SK-N-DZ (cell line): ENCODE results near the gene ZCCHC24.

Experiments used
- DNase-seq: peaks from one replicate; pipeline ENCODE4 v3.0.0-alpha.2; 2015; ENCODE audit warnings: low spot score

ZCCHC24 gene

DNA sequence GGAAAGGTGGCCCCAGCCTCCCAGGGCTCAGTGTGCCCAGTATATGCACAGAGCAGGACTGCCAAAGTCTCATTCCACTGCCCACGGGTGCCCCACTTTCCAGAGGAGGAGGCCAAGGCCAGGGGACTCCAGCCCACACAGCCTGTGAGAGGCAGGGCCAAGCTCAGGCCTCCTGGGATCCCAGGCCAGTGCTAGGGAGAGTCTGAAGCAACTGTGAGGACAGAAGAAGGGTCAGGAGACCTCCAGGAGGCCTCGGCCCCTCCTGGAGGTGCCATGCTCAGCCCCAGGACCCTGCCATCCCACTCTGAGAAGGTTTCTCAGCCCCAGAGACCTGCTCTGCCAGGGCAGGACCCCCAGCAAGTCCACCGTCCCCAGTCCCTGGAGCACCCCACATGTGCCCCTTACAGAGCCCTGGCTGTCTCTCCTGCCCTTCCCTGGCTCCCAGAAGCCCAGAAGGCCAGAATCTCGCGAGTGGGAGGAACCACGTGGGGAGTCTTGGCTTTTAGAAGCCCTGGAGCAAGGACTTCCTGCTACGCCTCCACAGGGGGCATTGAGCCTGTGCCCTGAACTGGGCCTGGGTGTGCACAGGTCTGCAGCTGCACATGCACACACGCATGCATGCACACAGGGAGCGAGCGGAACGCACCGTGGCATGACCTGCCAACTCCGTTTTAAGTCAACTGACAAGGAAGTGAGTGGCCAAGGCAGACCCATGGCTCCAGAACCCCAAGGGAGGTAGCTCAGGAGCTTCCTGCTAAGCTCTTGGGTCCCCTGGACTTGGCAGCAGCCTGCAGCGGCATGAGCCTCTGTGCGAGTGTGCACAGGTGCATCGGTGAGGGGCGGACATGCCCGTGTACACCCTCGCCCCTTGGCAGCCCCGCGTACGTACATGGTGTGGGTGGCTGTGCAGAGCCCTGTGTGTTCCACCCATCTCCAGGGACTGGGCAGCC is 33.6 kb downstream of the ZCCHC24 start:
- no peak for DNase-seq

DNA sequence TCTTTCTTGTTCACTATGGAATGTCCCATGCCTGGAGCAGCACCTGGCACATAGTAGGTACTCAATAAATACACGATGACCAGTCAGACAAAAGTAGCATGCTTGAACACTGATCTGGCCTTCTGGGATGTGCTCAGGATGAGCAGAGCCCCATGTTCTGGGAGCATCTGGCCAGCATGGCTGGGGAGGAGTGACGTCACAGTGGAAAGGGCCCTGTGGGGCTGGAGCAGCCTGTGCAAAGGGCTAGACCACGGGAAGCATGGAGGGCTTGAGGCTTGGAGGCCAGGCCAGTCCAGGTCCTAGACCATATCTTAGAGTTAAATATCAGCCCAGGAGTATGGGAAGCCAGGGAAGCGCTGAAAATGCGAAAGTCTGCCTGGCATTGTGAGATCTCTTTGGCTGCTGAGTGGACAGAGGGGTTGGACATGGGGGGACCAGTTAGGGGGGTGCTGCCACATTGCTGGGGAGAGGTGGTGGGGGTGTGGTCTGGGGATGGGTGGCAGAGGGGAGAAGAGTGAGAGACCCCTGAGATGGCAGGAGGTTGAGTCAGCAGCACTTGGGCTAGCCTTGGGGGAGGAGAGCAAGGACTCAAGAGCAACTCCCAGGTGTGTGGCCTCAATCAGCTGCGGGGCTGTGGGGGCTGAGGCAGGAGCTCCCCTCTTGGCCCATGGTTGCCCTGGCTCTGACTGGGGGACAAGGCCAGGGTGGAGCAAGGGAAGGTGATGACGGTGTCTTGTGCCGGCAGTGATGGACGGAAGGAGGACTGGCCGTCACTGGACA is 34.9 kb downstream of the ZCCHC24 start:
- no peak for DNase-seq

DNA sequence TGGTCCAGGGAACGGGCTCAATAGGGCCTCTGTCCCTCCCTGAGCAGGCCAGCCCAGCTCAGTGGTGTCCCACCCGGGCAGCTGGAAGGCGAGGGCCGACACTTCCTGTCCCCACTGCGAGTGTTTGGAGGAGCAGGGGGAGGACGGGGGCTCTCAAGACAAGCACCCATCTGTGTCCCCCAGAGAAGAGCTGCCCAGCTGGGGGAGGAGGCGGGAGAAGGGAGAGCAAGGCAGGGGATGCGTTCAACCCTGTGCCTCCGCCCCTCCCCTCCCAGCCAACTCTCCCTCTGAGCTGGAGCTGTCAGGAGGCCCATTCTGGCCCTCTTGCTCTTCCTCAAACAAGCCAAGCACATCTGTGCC is 35.7 kb downstream of the ZCCHC24 start:
- DNase-seq: no peak

DNA sequence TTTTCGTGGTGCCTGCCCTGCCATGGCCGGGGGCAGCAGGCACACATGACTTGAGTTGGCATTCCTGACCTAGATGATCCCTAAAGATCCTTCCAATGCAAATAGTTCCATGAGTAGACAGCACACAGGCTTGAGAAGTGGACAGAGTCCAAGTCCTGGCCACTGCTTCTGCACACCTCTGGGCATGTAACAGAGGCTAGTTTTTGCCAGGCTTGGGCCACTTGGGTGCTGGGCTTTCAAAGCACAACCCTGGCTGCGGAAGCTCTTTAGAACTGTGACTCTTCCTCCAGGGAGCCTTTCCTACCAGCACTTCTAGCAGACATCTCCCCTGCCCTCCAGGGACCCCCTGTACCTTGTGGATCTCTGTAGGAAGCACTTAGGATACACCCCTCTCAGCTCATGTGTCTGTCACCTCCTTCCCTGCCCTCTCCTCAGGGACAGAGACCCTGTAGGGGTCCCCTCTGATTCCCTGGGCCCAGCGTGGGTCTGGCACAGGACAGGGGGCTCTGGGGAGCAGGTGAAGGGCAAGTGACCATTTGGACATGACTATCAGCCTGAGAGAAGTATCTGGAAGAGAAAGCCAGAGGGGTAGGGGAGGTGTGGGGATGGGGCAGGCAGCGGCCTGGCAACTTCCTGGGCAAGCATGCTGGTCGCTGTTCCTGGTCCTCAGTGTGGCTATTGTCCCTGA is 36.2 kb downstream of the ZCCHC24 start:
- no peak for DNase-seq

DNA sequence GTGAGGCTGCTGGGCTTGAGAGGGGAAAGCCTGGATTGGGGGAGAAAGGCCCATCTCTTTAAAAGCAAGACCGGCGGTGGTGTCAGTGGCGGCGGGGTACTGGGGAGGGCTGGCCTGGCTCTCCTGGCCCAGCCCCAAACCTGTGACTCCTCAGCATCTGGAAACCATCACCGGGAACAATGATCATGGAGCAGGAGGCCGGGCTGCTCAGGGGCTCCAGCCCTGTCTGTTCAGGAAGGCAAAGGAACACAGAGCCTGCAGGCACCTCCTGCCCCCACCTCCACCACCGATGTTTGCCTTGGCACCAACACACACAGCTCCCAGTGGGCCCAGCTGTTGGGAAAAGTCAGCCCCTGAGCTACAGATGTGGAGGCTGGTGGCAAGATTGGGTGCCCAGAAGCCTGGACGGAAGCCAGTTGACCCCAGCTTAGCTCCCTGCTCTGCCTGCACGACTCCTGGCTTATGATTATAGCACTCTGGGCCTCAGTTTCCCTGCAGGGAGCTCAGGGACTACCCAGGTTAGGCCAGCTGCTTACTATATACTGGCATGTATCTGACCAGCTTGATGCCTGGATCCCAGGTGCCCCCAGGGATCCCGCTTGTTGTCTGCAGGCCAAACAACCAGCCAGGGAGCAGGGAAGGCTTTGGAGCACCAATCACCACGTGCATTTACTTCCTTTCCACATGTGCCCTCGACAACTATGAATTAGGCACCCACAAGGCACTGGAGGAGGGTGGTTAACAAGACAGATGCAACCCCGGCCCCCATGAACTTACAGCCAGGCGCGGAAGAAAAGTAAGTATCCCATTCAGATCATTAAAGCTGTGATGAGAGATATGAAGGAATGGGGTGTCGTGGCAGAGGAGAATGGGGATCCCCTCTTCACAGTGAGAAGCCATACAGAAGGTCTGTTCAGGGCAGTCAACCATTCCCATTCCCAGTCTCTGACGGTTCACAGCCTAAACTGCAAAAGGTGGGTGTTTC is 37.3 kb downstream of the ZCCHC24 start:
- peak; percentile 35 for DNase-seq

DNA sequence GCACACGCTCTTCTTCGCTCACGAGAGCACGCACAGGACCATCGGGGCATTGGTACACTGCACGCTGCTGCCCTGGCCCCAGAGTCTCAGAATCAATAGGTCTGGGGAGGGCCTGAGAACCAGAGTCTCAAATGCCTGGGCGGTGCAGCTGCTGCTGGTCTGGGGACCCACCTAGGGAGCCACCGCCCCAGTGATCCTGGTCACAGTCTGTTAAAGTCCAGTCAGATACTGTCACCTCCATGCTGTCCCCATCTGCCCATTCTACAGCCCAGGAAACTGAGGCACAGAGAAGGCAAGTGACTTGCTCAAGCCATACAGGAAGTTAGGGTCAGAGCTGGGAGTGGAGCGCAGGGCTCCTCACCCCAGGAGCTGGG is 38.0 kb downstream of the ZCCHC24 start:
- DNase-seq: no peak

DNA sequence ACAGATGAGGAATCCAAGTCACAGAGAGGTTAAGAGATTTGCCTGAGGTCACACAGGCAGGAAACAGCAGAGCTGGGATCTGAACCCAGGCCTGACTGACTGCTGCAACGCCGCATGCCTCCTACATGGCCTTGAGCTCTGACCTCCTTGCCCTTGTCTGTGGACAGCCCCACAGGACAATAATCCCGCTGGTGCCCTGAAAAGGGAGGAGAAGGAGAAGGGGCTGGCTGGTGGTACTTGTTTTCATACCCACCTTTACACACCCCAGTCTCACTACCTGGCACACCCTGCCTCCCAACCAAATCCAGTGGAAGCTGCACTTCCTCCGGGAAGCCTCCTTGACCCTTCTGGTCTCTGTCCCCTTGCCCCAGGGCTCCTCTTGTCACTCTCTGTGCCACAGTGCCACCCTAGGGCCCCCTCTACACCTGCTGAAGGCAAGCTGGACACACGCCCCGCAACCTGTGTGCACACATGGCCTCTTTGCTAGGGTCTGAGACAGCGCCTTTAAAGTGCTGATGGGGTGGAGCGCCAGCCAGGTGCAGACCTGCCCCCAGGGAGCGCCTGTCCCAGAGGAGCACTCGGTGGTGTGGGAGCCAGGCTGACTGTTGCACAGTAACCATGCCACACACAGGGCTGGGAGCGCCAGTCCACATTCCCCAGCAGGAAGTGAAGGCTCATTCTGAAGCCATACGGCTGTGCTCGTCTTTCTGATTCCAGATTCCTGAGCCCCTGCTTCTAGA is 38.6 kb downstream of the ZCCHC24 start:
- DNase-seq: no peak

DNA sequence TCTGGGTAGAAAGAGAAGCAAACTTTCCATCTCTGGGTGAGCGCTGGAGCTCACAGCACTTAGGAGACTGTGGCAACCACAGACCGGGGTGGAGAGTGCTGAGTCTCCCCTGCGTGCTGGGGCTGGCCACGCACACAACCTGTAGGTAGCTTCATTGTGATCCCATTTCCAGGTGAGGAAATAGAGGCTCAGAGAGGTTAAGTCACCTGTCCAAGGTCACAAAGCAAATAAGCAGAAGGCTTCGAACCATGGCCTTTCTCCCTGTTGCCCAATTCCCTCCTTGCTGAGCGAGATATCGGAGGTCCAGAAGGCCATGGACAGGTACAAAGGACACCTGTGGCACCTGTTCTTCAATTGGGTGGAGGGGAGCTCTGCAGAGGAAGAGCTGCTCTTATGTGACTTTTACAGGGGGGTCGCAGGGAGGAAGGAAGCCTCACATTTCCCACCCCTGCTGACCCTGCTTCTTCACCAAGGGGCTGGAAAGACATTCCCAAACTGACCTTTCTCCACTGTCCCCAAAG is 39.4 kb downstream of the ZCCHC24 start:
- no peak for DNase-seq

DNA sequence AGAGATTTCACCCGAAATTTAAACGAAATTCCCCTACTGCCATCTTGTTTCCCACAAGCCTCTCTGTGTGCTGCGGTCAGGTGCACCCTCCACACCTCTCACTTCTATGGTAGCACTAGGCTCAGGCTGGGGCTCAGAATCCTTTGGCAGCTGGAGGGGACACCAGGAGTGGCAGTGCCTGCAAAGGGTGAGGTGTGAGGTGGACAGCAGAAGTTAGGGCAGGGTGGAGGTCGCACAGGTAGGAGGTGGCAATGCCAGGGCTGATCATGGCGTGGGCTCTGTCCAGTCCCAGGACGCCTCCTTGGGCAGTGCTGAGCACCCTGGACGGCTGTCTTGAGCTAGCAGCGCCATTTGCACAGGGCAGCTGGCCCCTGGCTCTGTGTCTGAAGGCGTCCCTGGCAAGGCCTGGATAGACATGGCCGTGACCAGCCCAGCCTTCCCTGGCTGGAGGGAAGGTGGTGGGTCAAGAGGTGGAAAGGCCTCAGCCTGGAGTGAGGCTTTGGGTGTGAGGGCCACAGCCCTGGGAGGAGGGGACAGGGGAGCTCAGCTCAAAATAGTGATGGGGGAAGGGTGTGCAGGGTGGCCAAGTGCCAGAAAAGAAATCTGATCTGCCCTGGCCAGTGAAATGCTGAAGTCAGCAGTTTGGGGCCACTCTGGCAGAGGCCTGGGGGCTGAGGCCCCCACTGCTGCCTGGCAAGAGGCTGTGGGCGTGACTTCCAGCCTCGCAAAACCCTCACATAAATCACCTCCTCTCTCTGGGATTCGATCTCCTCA is 40.0 kb downstream of the ZCCHC24 start:
- no peak for DNase-seq

DNA sequence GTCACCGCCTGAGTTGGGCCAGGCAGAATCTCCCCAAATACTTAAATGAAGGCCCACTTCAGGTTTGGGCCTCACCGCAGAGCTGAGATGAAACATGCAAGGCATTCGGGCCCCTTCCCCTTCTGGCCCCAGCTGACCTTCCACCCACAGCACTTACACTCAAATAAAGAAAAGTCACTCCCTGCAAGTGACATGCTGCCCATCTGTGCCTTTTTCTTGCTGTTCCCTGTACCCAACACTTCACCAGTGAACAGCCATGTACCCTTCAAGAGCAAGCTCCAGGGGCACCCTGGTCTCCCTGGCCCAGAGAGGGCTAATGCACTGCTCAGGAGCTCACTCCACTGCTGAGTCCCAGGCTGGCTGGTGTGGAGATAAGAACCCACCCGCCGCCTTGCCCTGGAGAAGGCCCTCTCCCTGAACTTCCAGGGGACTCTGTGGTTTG is 40.7 kb downstream of the ZCCHC24 start:
- DNase-seq: no peak

DNA sequence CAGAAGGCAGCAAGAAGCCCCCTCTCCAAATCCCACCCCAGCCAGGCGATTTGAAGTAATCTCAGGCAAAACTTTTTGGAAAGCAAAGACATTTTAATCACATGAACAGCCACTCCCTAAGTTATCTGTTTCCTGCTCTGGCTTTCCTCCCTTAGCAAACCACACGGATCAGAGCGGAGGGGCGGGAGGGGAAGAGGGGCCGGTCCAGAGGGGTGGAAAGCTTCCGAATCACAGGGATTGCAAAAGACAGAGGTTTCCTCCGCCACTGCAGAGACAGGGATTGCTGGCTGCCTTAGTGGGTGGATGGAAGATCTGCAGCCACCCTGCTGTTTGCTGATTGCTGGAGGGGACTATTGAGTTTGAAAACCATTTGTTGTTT is 41.2 kb downstream of the ZCCHC24 start:
- DNase-seq: no peak

DNA sequence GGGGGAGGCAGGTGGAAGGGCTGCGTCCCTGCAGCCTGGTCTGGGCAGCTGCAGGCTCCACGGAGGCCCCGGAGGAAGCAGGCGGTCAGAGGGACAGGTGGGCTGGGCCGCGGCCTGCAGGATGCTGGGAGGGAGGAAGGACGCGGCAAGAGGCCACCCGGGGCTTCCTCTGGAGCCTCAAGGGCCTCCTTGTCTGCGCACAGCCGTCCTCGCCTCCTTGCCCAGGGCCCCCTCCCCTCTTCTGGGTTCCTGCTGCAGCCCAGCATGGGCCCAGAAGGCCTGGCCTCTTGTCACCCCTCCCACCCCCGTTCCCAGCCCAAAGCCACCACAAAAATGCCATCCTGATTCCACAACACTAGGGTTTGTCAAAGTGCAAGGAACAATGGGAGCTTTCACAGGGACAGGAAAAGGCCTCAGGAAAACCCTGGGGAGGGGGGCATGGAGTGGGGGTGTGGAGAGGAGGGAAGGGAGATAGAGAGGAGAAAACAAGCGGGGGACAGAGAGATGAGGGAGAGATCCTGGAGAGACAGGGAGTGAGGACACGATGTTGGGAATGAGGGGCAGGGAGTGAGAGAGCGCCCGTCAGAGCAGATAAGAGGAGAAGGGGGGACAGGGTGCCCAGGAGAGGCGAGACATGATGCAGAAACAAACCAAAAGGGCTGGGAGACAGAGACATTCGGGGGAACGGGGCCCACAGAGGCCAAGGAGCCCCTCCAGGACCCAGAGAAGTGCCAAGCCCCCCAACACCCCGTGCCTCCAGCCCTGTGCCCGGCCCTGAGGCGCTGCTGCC is 41.8 kb downstream of the ZCCHC24 start:
- DNase-seq: peak; percentile 41

DNA sequence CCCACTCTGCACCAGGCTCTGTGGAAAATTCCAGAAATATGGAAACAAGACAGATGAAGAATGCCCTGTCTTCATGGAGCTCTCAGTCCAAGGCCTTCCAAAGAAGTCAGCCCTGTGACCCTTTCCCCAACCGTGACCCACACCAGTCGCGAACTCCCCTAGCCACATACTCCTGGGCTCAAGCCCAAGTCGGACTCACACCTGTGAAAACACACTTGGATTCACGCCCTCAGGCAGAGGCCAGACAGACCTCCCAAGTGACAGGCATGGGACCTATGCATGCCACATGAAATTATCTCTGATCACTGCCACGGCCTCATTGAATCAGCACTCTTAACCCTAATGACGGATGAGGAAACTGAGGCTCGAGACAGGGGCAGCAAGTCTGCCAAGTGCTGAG is 42.5 kb downstream of the ZCCHC24 start:
- no peak for DNase-seq

DNA sequence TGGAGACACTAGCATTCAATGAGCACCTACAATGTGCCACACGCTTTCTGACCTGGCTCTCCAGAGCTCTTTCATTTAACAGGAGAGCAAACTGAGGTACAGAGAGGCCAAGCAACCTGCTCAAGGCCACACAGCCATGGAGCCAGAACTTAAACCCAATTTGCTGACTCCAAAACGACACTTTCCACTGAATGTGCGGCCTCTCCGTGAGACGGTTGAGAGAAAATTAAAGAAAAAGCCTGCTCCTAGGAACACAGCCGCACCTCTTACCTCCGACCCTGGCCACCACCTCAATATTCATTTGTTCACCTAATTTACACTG is 42.8 kb downstream of the ZCCHC24 start:
- no peak for DNase-seq

DNA sequence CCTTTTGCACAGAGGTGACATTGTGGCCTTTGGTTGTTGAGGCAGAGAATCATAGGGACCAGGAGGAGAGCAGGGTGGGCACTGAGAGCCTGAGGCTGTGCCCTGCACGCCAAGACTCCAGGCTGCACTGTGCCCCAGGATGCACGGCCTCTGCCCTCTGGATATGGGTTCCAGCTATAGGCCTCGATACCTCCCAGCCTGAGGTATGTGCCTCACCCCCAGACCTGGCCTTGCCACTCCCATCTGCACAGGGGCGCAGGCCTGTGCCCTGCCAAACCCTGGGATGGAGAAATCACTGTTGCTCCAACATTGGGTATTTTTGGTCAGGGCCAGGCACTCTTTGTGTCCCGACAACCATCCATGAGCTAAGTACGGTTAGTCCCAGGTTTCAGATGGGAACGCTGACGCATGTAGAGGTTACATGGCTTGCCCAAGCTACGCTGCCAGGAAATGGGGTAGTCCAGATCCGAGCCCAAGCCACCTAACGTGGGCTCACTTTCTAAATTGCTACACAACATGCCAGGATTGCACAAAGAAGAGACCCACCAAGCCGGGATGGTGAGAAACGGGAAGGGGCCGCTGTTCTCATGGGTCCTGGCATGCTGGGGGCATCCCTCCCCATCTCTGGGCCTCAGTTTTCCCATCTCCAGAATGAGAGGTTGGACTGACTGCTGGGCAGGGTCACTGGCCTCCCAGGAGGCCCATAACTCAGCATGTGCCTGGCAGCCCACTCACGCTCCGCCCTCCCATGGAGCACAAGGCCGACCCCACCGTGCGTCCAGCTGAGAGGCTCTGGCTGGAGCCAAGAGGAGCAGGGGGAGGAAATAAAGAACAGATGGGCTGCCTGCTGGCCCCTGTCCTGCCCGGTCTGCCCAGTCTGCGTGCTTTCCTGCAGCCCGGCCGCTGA is 44.2 kb downstream of the ZCCHC24 start:
- DNase-seq: no peak

DNA sequence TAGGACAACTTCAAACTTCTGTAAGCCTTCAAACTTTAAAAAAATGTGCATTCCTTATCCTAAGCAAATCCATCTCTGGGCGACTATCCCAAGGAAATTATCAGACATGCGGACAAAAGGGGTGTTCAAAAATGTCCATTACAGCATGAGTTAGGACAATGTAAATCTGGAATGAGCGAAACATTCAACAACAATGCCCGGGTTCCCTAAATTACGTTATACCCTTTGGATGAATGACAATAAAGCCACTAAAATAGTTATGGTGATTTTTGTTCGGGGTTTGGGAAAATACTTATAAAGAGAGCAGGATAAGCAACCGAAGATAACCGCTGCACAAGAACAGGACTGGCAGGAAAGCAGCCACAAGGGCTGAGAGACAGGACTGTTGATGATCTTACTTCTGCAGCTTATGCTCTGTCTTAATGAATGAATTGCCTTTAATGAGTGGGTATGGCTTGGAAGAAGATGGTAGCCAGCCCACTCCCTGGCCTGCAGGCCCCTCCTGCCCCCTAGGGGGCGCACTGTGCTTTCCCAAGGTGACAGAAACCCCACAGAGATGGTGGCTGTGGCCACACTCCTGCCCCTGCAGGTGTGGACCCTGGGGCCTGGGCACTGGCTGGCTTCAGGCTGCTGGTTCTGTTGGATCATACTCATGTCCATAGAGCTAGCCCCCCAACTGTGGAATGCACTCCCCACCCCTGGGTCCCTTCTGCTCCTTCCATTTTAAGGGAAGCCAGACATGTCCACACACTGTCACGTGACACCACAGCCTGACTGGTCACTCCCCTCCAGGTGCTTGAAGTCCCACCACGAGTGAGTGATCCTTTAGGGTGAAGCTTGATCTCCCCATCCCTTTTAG is 45.0 kb downstream of the ZCCHC24 start:
- peak; percentile 45 for DNase-seq
